GM21423 (cell line): ENCODE measurements around the gene APCDD1L.
"Not testable (repeated sequence)": the region's sequence is repeated elsewhere in the genome, so short reads cannot be mapped to it uniquely, and the experiment has no call there.

Experiments
- ATAC-seq: cut with Tn5 transposase; IDR thresholded peaks from one replicate; pipeline ENCODE4 v1.9.1; 2021; ENCODE audit warnings: mild to moderate bottlenecking, moderate library complexity; ENCODE audit not compliant: unreplicated experiment

Gene APCDD1L

GRCh38 chr20:58518387-58518786 is 3.2 kb upstream of the APCDD1L start:
- ATAC-seq: no peak

GRCh38 chr20:58514321-58515232 is 622 bp downstream of the APCDD1L start:
- ATAC-seq: no peak

GRCh38 chr20:58513580-58514285 is 1.5 kb downstream of the APCDD1L start:
- ATAC-seq: no peak

- no peak for ATAC-seq
Measured at GRCh38 chr20:58512808-58513552, 2.2 kb downstream of the APCDD1L start.

GRCh38 chr20:58511861-58512260 is 3.3 kb downstream of the APCDD1L start:
- ATAC-seq: no peak

- ATAC-seq: no peak
Measured at GRCh38 chr20:58511364-58511763, 3.8 kb downstream of the APCDD1L start.

GRCh38 chr20:58510921-58511320 is 4.3 kb downstream of the APCDD1L start:
- ATAC-seq: no peak

- no peak for ATAC-seq
Measured at GRCh38 chr20:58508762-58509395, 6.3 kb downstream of the APCDD1L start.

- not testable (repeated sequence) for ATAC-seq
Measured at GRCh38 chr20:58506999-58507398, 8.2 kb downstream of the APCDD1L start.

- no peak for ATAC-seq
Measured at GRCh38 chr20:58504566-58504965, 10.6 kb downstream of the APCDD1L start.

GRCh38 chr20:58503668-58504067 is 11.5 kb downstream of the APCDD1L start:
- no peak for ATAC-seq

GRCh38 chr20:58500256-58500655 is 14.9 kb downstream of the APCDD1L start:
- ATAC-seq: no peak

GRCh38 chr20:58498470-58499068 is 16.6 kb downstream of the APCDD1L start:
- ATAC-seq: no peak

GRCh38 chr20:58497724-58498469 is 17.3 kb downstream of the APCDD1L start:
- ATAC-seq: no peak

- ATAC-seq: no peak
Measured at GRCh38 chr20:58497076-58497641, 18.0 kb downstream of the APCDD1L start.

GRCh38 chr20:58496429-58496769 is 18.8 kb downstream of the APCDD1L start:
- no peak for ATAC-seq

GRCh38 chr20:58495623-58496428 is 19.4 kb downstream of the APCDD1L start:
- no peak for ATAC-seq

- no peak for ATAC-seq
Measured at GRCh38 chr20:58494923-58495622, 20.1 kb downstream of the APCDD1L start.
